ENCODE data around the gene DOCK10.

DNA sequence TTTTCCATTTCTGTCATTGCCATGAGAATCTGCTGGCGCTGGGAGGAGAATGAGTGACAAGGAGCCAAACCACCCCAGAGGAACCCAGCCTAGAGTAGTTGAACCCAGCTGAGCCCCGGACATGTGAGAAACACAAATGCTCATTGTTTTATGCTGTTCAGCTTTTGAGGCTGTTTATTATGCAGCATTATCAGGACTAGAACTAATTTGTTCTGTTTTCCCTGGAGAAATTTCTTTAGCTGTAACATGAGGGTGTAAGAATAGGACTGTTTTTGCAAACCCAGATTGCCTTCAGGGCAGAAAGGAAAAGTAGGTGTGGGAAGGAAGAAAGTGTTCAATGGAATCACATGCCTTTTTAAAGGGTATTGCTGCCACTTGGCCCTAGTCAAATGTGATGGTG is 28.5 kb upstream of the DOCK10 start:
- TF ChIP-seq, protein P1, sequence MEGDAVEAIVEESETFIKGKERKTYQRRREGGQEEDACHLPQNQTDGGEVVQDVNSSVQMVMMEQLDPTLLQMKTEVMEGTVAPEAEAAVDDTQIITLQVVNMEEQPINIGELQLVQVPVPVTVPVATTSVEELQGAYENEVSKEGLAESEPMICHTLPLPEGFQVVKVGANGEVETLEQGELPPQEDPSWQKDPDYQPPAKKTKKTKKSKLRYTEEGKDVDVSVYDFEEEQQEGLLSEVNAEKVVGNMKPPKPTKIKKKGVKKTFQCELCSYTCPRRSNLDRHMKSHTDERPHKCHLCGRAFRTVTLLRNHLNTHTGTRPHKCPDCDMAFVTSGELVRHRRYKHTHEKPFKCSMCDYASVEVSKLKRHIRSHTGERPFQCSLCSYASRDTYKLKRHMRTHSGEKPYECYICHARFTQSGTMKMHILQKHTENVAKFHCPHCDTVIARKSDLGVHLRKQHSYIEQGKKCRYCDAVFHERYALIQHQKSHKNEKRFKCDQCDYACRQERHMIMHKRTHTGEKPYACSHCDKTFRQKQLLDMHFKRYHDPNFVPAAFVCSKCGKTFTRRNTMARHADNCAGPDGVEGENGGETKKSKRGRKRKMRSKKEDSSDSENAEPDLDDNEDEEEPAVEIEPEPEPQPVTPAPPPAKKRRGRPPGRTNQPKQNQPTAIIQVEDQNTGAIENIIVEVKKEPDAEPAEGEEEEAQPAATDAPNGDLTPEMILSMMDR (IDR thresholded peaks at IDR 0.05): no peak
- TF ChIP-seq POLR2A (IDR thresholded peaks at IDR 0.05): no peak

Data from testis (tissue), 2 donors.